ENCODE results near the gene LGALSL.

Gene LGALSL

DNA sequence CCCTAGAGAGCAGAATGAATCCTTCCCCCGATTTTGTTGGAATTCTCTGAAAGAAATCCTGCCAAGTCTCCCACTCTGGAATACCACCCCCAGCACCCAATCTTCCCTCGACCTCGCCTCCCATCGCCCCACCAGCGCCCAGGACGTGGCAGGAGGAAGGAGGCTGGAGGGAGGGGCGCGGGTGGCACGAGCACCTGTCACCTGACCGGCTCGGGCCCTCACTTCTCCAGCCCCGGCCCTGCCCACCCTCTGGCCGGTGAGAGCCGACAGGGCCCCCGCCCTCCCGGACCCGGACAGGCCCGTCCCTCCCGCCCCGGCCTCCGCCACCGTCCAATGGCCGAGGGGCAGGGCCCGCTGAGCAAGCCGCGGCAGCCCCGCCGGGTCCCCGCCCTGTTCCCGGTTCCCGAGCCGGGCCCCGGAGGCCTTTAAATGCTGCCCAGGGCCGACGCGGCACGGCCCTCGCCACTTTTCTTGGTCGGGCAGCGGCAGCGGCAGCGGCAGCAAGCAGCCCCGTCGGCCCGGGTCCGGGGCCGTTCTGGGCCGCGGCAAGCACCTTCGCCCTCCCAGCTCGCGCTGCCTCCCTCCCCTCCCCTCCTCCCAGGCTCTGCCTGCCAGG is at the start of gene LGALSL:
Gene LGALSL, plus strand, starts transcription at position 393 of the 616 bp plus-strand sequence. CDS start 384 bp downstream, outside the sequence.
- DNase-seq = peak; percentile 22

DNA sequence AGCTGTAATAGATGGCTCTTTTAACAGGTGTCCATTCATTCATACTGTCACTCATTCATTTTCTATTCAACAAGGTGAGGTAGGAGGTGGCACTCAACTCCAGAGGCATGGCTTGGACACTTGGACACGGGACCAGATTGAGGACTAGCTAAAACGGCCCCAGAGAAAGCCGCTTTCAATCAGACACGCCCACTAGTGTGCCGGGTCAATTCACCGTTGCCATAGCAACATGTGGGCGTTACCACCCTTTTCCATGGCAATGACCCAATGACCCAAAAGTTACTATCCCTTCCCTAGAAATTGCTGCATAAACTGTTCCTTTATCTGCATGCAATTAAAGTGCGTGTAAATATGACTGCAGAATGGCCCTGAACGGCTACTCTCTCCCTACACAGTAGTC is 49.2 kb upstream of the LGALSL start:
- DNase-seq = no peak

DNA sequence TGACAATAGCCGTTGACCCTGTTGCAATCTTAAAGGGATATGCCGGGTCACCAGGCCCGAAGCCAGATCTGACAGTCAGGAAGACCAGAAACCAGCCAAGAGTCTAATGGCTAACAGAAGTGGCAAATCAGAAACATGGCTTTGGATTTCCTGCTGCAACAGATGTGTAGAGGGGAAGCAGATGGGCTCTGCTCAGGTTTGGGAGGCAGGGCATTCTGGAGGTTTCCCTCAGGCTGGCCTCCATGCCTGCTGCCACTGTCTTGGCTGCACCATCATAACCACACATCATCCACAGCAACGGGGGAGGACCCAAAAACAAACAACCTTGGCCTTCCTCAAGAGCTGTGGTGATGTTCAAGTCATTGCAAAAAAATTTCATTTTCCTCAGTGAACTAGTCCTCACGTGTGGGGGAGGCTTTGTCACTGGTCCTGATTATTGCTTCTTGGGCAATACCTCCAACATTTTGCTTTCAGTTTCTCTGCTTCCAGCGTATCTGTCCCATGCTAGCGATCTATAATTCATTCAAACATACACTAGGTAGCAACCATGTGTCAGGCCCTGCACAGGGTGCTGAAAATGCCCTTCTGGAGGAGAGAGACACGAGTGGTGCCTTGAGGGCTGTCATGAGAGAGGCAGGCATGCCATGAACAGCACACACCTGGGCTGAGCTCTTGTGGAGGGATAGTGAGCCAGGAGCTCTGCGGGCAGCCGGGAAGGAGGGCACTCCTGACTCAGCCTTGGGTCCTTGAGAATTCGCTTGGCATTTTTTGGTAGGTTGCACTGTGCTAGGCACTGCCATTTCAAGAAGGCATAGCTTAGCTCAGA is 48.2 kb upstream of the LGALSL start:
- no peak for DNase-seq

DNA sequence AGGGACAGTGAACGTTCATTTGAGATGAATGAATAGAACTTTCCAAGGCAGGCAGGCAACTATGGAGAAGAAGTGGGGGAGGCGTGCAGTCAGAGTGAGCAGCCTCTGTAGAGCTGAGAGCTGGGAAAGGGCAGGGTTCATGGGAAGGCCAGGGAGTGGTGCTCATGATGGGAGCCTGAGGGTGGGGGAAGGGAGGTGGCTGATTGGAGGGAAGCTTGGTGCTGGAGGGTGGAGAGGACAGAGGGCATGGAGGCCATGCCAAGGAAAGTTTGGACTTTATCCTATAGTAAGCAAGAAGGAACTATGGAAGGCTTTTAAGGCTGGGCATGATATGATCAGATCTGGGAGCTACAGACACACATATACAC is 47.6 kb upstream of the LGALSL start:
- no peak for DNase-seq

DNA sequence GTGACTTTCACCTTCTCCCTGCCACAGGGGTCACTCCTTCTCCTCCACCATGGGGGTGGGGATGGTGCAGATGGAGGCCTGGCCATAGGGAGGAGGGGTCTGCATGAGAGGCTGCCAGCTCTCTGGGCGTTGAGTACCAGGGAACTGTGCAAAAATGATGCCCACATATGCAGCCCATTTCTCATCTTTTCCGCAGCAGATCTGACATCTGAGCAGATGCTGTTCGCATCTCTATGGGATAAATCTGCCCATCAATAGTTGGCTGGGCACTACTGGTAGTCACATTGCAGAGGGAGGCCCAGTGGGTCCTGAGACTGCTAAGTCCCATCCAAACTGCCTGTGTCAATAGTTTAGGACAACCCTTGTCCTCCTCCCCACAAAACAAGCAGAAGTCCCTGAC is 45.9 kb upstream of the LGALSL start:
- no peak for DNase-seq

DNA sequence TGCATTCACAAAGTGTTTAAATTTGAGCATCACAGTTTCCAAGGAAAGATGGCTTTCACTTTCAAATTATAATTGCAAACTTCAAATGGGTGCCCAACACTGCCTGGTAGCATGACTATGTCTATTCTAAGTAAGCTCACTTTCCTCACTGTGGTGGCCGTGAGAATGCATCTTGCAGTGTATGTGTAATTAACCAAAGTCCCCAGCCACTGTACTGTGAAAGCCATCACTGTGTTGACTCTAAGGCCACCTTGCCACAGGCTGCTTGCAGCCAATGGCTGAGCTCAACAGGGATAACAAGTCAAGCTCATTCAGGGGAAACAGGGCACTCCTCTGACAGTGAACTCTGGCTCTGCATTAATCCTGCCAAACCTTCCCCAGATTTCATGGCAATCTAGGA is 43.3 kb upstream of the LGALSL start:
- DNase-seq = no peak

DNA sequence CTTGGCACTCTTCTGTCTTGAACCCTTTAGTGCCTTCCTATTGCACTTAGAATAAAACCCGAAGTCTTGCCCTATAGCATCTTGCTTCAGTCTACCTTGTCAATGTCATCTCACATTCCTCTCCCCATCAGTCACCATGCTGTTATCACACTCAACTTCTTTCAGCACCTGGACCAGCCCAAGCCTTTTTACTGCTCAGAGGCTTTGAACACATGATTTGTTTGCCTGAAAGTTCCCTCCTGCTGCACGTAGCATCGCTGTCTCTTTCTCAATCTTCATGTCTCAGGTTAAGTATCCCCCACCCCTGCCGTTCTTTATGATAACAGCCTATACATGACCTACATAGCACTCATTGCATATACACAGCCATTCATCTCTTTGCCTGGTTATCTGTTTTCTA is 41.3 kb upstream of the LGALSL start:
- no peak for DNase-seq

DNA sequence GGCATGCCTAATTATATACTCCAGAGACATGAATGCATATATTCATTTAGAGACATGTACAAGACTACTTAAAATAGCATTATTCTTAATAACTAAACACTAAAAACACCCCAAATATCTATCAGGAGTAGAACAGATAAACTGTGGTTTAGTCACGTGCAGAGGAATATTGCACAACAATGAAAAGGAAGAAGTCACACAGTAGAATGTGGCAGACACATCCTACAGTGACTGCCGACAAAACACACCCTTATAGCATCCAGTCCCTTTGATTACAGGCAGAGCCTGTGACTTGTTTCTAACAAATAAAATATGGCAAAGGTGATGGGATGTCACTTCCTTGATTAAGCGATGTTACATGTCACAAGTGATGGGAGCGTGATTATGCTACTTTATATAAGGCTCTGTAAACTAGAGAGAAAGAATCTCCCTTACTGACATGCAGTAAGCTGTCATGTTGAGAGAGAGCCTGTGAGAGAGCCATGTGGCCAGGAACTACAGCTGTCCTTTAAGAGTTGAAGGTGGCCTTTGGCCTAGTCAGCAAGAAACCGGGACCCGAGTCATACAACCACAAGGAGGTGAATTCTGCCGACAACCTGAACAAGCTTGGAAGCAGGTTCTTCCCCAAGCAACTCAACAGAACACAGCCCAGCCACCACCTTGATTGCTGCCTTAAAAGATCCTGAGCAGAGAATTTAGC is 39.1 kb upstream of the LGALSL start:
- DNase-seq = no peak

DNA sequence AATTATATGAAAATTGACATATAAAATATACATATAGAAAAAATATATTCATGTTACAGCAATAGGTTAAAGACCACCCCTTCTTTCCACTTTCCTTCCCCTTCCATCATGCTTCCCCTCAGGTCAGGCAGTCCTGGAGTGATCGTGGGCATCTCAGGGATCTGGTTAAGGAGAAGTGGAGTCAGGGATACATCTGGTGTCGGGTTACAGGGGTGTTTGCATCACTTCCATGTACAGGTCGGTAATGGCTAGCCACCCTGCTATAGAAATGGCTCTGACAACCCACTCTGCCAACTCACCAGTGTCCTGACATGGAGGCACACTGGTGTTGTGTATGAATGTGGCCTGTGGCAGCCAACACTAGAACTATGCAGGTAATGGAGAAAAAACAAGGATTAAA is 36.3 kb upstream of the LGALSL start:
- no peak for DNase-seq

DNA sequence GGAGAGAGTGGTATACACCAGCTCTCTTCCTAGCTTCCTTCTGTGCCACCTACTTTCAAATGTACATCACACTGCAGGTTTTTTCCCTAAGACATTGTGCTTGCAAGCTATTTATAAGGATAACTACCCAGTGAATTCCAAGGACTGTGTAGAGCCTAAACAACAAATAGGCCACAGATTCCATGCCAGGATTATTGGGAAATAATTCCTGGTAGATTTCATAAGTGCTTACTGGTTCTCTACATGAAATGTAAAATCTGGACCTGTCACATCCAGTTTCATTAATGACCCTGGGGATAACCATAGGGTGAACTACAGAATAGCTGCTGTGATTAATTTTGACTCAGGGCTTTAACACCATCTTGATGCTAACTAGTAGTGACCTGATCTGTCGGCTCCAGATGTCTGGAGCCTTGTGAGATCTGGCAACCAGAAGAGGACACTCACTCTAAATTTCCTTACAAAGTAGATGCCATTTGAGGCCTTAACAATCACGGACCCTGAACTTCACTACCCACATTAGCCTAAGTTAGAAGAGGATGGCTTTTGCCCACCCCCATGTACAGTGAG is 34.3 kb upstream of the LGALSL start:
- no peak for DNase-seq

DNA sequence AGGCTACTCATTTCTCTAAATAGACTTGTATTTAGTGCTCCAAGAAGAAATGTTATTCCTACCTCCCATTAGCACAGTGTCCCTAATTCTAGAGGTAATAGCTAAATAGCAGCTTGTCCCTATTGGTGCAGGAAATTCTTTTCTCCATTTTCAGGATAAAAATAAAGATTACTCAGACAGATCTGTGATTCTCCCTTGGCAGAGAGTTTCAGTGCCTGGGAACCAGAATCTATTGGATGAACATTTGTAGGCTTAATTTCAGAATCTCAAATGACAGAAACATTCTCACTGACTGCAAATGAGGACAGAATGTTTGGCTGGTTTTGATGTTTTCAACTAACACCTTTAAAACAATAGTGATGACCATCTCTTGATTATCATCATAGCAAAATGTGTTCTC is 33.3 kb upstream of the LGALSL start:
- DNase-seq = no peak

DNA sequence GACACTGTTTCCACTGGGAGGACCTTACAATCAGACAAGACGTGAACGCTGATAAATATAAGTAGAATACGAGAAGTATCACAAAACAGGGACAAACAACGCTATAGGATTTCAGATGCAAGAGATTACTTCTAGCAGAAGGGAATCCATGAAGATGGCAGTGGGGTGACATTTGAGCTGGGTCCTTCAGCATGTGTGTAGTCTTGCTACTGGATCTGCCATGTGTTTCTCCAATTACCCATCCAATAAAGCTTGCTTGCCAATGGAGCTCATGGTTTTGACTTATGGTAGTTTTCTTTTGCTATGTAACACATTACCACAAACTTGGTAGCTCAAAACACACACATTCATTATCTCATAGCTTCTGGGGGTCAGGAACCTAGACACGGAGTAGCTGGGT is 32.8 kb upstream of the LGALSL start:
- no peak for DNase-seq

DNA sequence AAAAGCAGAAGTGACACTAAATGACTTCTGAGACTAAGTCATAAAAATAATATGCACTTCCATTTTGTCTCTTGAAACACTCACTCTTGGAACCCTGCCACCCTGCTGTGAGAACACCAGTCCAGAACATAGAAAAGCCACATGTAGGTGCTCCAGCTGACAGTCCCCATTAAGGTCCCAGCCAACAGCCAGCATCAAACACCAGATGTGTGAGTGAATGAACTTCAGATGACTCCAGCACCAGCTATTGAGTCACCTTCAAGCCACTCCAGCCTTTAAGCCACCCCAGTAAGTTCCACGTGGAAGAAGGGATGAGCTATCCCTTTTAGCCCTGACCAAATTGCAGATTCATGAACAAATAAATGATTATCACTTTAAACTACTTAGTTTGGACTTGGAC is 31.5 kb upstream of the LGALSL start:
- DNase-seq = no peak

DNA sequence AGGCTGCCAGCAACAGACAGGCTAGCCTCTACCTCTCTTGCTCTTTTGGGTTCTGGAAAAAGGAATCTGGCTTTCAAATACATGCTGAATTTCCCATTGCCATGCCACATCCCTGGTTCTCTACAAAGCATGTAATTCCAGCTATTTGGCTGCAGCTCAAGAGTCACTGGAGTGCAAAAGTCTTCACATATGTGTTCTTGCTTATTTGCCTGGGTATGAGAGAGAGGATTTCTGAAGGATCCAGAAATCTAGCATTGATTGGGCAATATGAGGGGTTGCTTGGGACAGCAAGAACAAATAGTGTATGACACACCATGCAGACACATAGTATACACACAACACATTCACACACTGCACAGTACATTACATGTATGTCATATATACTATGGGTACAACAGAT is 30.7 kb upstream of the LGALSL start:
- DNase-seq = no peak

DNA sequence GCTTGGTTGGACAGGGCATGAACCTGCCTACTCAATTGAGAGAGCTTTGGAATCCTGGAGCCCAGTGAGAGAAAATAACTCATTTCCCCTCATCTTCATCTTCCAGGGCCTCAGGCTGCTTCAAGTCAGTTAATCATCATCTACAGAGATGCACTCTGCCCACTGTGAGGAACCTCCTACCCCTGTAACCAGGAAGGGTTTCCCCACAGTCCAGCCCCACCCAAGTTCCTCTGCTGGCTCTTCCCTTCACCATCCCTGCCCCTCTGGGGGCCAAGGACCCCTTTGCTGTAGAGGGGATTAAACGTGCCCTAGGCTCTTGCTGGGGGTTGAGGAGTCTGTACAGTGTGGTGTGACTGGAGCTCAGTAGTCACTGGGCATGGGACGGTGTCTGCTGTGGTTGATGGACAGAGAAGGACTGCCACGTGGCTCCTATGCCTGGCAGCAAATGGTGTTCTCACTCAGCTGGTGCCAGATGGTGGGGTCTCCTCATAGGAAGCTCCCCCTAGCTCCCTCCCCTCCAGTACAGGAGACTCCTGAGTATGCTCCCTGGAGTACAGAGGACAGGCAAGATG is 29.5 kb upstream of the LGALSL start:
- DNase-seq = no peak

DNA sequence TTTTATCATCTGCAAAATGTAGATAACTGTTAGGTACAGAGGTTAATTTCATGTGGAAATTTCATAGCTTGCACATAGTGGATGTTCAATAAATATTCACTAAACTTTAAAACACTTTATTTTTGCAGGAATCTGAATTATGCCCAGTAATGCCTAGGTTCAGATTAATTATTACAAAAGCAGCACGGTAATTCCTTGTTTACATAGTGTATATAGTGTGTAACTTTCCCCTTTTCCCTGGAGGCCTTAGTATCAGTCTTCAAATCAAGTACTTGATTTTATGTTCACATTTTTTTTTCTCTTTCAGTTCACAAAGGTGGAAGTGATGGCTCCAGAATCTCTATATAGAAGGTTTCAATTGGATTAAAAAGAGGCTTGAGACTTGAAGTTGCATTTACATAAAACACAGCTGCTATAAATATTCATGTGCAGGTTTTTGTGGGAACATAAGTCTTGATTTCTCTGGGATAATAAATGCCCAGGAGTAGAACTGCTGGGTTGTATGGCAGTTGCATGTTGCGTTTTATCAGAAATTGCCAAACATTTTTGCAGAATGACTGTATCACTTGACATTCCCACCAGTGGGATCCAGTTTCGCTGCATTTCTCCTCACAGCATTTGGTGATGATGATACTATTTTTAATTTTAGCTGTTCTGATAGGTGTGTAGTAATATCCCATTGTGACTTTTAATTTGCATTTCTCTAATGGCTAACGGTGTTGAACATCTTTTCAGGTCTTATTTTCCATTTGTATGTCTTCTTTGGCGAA is 27.6 kb upstream of the LGALSL start:
- DNase-seq = no peak

DNA sequence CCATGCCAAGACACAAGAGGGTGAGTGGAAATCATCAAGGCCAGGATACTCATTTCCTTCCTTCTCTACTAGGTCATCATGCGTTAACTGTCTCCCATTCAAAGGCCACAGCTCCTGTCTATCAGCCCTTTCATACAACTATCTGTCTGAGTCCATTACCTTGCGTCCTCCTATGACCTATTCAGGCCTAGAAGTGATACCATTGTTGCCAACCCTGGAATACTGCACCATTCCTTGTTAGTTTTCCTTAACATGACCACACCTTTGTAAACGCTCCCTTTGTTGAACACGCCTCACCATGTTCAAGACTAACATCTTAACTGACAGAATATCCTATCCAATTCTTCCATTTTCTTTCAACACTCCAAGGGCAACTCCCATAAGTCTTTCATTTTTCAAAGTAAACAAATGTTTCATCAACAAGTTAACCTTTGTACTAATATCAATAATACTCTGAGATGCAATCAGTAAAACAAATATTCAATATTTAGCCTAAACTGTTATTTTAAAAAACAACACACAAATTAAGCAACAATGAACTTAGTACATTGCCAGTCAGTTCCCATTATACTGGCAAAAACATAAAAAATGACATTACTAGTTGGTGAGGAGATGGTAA is 19.8 kb upstream of the LGALSL start:
- no peak for DNase-seq

DNA sequence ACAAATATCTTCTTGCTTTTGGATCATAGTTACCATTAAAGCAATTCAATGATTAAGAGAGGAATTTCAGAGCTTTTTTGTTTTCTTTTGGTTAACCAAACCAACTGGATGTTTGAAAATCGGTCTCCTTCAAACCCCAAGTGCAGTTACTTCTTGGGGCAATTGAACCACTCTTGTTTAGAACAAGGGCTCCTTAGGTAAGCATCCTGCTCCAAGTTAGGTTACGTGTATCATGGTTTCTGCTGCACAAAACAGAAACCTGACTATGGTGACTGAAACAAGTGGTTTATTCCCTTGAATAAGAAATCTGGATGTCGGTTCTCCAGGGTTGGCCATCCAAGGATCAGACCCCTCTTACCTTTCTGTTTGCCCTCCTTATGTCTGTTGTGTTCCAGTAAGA is 16.1 kb upstream of the LGALSL start:
- no peak for DNase-seq

DNA sequence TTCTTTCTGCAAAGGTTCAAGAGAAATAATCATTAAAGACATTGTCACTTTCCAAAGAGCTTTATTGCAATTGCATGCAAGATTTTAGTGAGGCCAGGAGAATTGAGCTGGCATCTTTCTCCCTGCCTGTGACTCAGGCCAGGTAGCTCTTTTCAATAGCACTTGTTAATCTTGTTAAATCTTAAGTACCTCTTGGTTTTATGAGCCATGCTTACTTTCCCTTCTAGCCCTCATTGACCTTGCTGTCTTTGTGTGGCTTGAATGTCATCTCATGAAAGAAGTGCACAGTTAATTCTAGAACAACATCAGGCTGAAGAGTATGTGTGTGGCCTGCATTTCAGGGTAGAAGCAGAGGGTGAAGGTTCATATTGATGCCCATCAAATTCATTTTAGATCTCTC is 14.8 kb upstream of the LGALSL start:
- no peak for DNase-seq

DNA sequence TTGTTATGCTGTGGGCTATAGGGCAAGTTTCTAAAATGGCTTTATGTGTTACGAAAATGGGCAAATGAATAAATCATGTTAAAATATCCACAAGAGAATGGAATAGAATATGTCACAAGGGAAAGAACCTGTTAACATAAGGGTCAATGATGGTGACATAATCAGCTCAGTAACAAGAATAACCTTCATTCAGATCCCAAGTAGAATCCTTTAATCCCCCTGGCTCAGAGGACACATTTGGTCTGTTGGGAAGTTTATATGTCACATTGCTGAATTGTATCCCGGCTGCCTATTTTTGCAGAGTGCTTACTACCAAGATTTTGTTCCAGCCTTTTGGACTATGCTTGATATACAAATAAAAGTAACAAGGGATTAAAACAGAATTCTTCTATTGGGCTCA is 13.1 kb upstream of the LGALSL start:
- no peak for DNase-seq

DNA sequence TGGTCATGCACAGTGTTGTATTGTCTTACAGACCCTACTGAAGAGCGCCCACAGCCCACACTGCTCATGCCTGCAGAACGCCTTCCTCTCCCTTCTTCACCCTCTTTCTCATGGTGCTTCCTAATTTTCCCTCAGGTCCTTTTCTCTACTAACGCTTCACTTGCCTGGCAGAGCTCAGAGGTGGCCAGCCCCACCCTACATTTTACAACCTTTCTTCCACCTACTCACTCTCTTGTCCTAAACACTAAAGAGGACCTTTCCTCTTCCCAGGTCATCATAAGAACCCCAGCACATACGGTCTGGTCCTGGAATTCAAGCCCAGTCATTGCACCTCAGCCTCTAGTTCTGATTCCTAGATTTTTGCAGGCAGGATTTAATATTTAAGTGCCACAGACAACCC is 11.7 kb upstream of the LGALSL start:
- no peak for DNase-seq

DNA sequence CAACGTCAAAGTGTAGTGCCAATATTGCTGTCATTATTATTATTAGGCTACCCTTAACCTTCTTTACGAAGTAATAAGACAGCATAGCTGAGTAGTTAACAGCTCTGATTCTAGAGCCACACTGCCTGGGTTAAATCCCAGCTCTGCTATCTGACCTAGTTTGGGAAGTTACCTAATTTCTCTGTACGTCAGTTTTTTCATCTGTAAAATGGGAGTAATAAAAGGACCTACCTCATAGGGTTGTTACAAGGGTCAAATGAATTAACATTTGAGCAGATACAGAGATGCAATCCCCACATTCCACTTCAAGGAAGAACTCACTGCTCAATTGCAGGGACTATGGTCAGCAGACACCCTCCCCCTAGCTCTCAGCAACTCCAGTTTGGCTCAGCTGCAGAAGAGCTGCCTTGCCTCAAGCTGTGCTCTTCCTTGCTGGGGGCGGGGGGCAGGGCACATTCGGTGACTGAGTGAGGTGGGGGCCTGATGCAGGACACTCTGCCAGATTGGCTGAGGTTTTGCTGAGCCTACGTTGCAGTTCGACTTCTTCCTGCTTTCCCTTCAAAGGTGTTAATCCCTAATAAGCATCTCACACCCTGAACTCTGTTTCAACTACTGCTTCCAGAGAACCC is 11.0 kb upstream of the LGALSL start:
- DNase-seq = no peak
